ENCODE measurements around the gene KIAA1328.

The KIAA1328 gene

DNA sequence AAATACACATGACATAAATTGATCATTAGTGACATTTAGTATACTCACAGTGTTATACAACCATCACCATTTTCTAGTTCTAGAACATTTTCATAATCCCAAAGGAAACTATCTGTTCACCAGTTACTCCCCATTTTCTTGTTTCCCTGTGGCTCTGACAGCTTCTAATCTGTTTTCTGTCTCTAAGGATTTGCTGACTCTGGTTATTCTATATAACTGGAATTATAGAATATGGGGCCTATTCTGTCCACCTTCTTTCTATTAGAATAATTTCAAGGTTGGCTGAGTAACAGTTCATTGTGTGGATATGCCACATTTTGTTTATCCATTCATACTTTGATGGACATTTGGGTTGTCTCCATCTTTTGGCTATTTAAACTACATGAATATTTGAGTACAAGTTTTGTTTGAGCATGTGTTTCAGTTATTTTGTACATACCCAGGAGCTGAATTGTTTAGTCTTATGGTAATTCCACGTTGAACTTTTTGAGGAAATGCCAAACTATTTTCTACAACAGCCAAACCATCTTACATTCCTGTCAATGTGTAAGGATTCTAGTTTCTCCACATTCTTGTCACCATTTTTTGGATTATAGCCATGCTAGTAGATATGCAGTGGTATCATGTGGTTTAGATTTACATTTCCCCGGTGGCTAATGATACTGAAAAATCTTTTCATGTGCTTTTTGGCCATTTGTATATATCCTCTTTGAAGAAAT is 20.5 kb downstream of the KIAA1328 start:
- Histone ChIP-seq H3K27me3 (ENCODE audit: control insufficient read depth, insufficient read depth, low read length) (no peaks in the 10 kb centered on the region), H3K79me2 (no peaks in the 10 kb centered on the region), H3K27ac (no peak overlapping the region), H3K4me2 (ENCODE audit: low read length) (no peak overlapping the region), H3K36me3 (ENCODE audit: control insufficient read depth, insufficient read depth, low read length) (no peaks in the 10 kb centered on the region), H3K9me3 (ENCODE audit: control insufficient read depth, low read length) (no peaks in the 10 kb centered on the region), H3K4me3 (ENCODE audit: low read depth, low read length) (no peak overlapping the region), H3K4me1 (no peaks in the 10 kb centered on the region), H2AFZ (no peak overlapping the region), H3K9ac (no peak overlapping the region)
- TF ChIP-seq, protein P1, sequence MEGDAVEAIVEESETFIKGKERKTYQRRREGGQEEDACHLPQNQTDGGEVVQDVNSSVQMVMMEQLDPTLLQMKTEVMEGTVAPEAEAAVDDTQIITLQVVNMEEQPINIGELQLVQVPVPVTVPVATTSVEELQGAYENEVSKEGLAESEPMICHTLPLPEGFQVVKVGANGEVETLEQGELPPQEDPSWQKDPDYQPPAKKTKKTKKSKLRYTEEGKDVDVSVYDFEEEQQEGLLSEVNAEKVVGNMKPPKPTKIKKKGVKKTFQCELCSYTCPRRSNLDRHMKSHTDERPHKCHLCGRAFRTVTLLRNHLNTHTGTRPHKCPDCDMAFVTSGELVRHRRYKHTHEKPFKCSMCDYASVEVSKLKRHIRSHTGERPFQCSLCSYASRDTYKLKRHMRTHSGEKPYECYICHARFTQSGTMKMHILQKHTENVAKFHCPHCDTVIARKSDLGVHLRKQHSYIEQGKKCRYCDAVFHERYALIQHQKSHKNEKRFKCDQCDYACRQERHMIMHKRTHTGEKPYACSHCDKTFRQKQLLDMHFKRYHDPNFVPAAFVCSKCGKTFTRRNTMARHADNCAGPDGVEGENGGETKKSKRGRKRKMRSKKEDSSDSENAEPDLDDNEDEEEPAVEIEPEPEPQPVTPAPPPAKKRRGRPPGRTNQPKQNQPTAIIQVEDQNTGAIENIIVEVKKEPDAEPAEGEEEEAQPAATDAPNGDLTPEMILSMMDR (IDR thresholded peaks at IDR 0.05): no peak

DNA sequence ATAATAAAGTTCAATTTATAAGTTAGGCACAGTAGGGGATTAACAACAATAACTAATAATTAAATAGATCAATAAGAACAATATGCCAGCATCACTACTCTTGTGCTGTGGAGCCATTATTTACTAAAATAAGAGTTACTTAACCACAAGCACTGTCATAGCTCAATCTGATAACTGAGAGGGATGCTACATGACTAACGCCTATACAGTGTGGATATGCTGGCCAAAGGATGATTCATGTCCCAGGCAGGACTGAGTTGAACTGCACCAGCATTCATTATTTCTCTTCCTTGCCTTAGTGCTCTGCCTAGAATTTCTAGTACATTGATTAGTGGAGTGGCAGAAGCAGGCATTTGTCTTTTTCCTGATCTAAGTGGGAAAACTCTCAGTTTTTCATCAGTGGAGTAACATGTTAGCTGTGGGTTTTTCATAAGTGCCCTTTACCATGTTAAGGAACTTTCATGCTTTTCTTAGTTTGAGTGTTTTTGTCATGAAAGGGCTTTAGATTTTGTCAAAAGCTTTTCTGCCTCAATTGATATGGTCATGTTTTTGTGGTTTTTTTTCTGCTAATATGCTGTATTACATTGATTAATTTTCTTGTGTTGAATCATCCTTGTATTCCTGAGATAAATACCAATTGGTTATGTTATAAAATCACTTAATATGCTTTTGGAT is 21.7 kb downstream of the KIAA1328 start:
- H3K4me1 ChIP-seq: no peaks in the 10 kb centered on the region
- H2AFZ ChIP-seq: no peak overlapping the region
- H3K27me3 ChIP-seq (ENCODE audit: control insufficient read depth, insufficient read depth, low read length): no peaks in the 10 kb centered on the region
- no peaks in the 10 kb centered on the region for H3K36me3 ChIP-seq (ENCODE audit: control insufficient read depth, insufficient read depth, low read length)
- no peaks in the 10 kb centered on the region for H3K9me3 ChIP-seq (ENCODE audit: control insufficient read depth, low read length)
- TF ChIP-seq, protein P1 (IDR thresholded peaks at IDR 0.05): no peak
- H3K9ac ChIP-seq: no peak overlapping the region
- H3K4me2 ChIP-seq (ENCODE audit: low read length): no peak overlapping the region
- H3K27ac ChIP-seq: no peak overlapping the region
- H3K4me3 ChIP-seq (ENCODE audit: low read depth, low read length): no peak overlapping the region
- H3K79me2 ChIP-seq: no peaks in the 10 kb centered on the region

DNA sequence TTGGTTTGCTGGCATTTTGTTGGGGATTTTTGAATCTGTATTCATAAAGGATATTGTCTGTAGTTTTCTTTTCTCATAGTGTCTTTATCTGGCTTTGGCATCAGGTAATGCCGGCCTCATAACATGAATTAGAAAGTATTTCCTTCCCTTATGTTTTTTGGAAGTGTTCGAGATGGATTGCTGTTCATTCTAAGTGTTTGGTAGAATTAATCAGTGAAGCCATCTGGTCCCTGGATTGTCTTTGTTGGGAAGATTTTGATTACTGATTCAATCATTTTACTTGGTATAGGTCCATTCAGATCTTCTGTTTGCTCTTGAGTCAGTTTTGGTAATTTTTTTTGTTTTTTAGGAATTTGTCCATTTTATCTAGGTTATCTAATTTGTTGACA is 22.3 kb downstream of the KIAA1328 start:
- H3K79me2 ChIP-seq: no peaks in the 10 kb centered on the region
- H2AFZ ChIP-seq: no peak overlapping the region
- no peak overlapping the region for H3K4me2 ChIP-seq (ENCODE audit: low read length)
- H3K4me1 ChIP-seq: no peaks in the 10 kb centered on the region
- H3K27ac ChIP-seq: no peak overlapping the region
- TF ChIP-seq, protein P1 (IDR thresholded peaks at IDR 0.05): no peak
- H3K27me3 ChIP-seq (ENCODE audit: control insufficient read depth, insufficient read depth, low read length): no peaks in the 10 kb centered on the region
- no peaks in the 10 kb centered on the region for H3K9me3 ChIP-seq (ENCODE audit: control insufficient read depth, low read length)
- no peak overlapping the region for H3K4me3 ChIP-seq (ENCODE audit: low read depth, low read length)
- H3K9ac ChIP-seq: no peak overlapping the region
- H3K36me3 ChIP-seq (ENCODE audit: control insufficient read depth, insufficient read depth, low read length): no peaks in the 10 kb centered on the region

DNA sequence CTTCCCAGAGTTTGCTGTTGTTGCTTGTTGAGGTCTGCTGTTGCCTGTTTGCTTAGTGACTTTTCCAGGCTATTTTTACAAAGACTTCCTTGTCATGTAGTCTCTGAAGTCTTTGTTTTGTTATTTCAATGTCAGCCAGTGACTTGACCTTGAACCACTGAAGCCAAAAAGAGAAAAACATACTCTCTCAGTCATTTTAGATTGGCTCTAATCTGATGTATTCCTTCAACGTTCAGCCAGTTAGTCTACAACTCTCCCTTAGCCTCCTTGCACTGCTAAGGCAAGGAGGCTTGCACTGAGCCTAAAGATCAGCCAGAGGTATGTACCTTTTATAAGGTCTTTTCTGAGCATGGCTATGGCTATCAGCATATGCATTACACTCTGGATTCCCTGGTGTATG is 27.9 kb downstream of the KIAA1328 start:
- Histone ChIP-seq H3K4me2 (ENCODE audit: low read length) (no peak overlapping the region), H3K27ac (no peak overlapping the region), H3K36me3 (ENCODE audit: control insufficient read depth, insufficient read depth, low read length) (no peaks in the 10 kb centered on the region), H3K9me3 (ENCODE audit: control insufficient read depth, low read length) (no peaks in the 10 kb centered on the region), H3K27me3 (ENCODE audit: control insufficient read depth, insufficient read depth, low read length) (no peaks in the 10 kb centered on the region), H3K9ac (no peak overlapping the region), H3K79me2 (no peaks in the 10 kb centered on the region), H3K4me1 (peaks cover 2% of the 10 kb centered on the region), H2AFZ (no peak overlapping the region), H3K4me3 (ENCODE audit: low read depth, low read length) (no peak overlapping the region)
- TF ChIP-seq, protein P1 (IDR thresholded peaks at IDR 0.05): no peak
